B cell (primary cell): ENCODE measurements around the gene LRP1. TPM values are rescaled to one million over a fixed set of nuclear protein-coding genes. Genes with fewer than 3 reads are reported as not detected.

Source experiments
- ATAC-seq: fragments of 200-7000 bp; cut with Tn5 transposase; one replicate; pipeline ENCODE4 v1.10.0; 2021; ENCODE audit warnings: low read depth, mild to moderate bottlenecking, moderate number of reproducible peaks, moderate library complexity
- CTCF ChIA-PET: fragments of 350-600 bp; sonication (Branson Sonifier 250); formaldehyde crosslinking; loops from one replicate; lab custom pipeline; 2021; ENCODE audit warnings: antibody characterized with exemption, inconsistent platforms; lab: Charles Lee
- POLR2A ChIA-PET: fragments of 350-600 bp; sonication (Branson Sonifier 250); formaldehyde crosslinking; loops from one replicate; lab custom pipeline; 2021; ENCODE audit warnings: antibody characterized with exemption; lab: Charles Lee
- DNase-seq: peaks from one replicate; pipeline ENCODE4 v3.0.0; 2013
- H2AFZ ChIP-seq: 2 replicates; pipeline ENCODE4 v1.6.1; 2012; ENCODE audit warnings: mild to moderate bottlenecking, low read depth, low read length; ENCODE audit not compliant: insufficient read depth, poor library complexity, severe bottlenecking
- H3K27ac ChIP-seq, 2 donors: 1 replicate in 1 of 2; 2 replicates in 1 of 2; pipeline ENCODE4 v1.5.1; 2012 to 2013; ENCODE audit warnings: low read length in 2 of 2, mild to moderate bottlenecking in 2 of 2, moderate library complexity in 1 of 2
- H3K27me3 ChIP-seq, 4 experiments: fragments of 200-600 bp in 1 of 4; sonication (generic) in 1 of 4; replicated peaks in 1 of 4; 1 replicate in 2 of 4; 2 replicates in 2 of 4; pipeline versions ENCODE4 v1.6.1 to v1.7.0; 2013 to 2016; ENCODE audit warnings: low read length in 3 of 4, mild to moderate bottlenecking in 2 of 4, mixed read lengths in 1 of 4, moderate library complexity in 1 of 4; ENCODE audit not compliant: insufficient read depth in 4 of 4, control insufficient read depth in 3 of 4; ENCODE audit errors: control extremely low read depth in 1 of 4
- H3K36me3 ChIP-seq, 2 experiments: replicated peaks in 1 of 2; 1 replicate in 1 of 2; 2 replicates in 1 of 2; pipeline versions ENCODE4 v1.6.1 to v1.7.1; 2013; ENCODE audit warnings: low read length in 1 of 2; ENCODE audit not compliant: insufficient read depth in 2 of 2, control insufficient read depth in 1 of 2; ENCODE audit errors: control extremely low read depth in 1 of 2, extremely low read depth in 1 of 2
- H3K4me1 ChIP-seq, 2 donors: fragments of 200-600 bp in 1 of 2; sonication (generic) in 1 of 2; 1 replicate in 1 of 2; 2 replicates in 1 of 2; pipeline versions ENCODE4 v1.5.1 to v1.6.1; 2013 to 2017; ENCODE audit warnings: low read length in 2 of 2; ENCODE audit not compliant: control insufficient read depth in 2 of 2, insufficient read depth in 2 of 2
- H3K4me2 ChIP-seq: replicated peaks from 2 replicates; pipeline ENCODE3; 2012; ENCODE audit warnings: mild to moderate bottlenecking, low read depth, low read length; ENCODE audit not compliant: poor library complexity, severe bottlenecking
- H3K4me3 ChIP-seq, 5 experiments: fragments of 200-600 bp in 1 of 5; sonication (generic) in 1 of 5; 1 replicate in 3 of 5; 2 replicates in 2 of 5; pipeline versions ENCODE4 v1.5.1 to v1.7.0; 2011 to 2016; ENCODE audit warnings: low read length in 4 of 5, mild to moderate bottlenecking in 4 of 5, low read depth in 2 of 5, control low read depth in 1 of 5, moderate library complexity in 1 of 5; ENCODE audit not compliant: insufficient read depth in 1 of 5; ENCODE audit errors: control extremely low read depth in 1 of 5, extremely low read depth in 1 of 5
- H3K79me2 ChIP-seq: fragments of 200-600 bp; sonication (generic); one replicate; pipeline ENCODE4 v1.6.0; 2016; ENCODE audit warnings: low read length; ENCODE audit not compliant: control insufficient read depth, insufficient read depth
- H3K9ac ChIP-seq: fragments of 200-600 bp; sonication (generic); 2 replicates; pipeline ENCODE4 v1.6.1; 2017; ENCODE audit warnings: mild to moderate bottlenecking, low read length, moderate library complexity
- H3K9me3 ChIP-seq, 3 donors: one replicate each; pipeline versions ENCODE4 v1.6.1 to v1.7.1; 2013; ENCODE audit warnings: low read length in 2 of 3; ENCODE audit not compliant: control insufficient read depth in 2 of 3, insufficient read depth in 1 of 3; ENCODE audit errors: control extremely low read depth in 1 of 3
- H4K20me1 ChIP-seq: 2 replicates; pipeline ENCODE4 v1.6.0; 2012; ENCODE audit warnings: mild to moderate bottlenecking, low read length; ENCODE audit not compliant: insufficient read depth, control insufficient read depth, poor library complexity, severe bottlenecking
- H3K27ac Mint-ChIP-seq: one replicate; pipeline ENCODE4 v1.8.0; 2021; ENCODE audit warnings: mixed read lengths
- H3K27me3 Mint-ChIP-seq: one replicate; pipeline ENCODE4 v1.8.0; 2021; ENCODE audit warnings: mixed read lengths
- H3K4me1 Mint-ChIP-seq: one replicate; pipeline ENCODE4 v1.8.0; 2021; ENCODE audit warnings: mixed read lengths
- H3K4me3 Mint-ChIP-seq: one replicate; pipeline ENCODE4 v1.8.0; 2021; ENCODE audit warnings: mixed read lengths
- H3K9me3 Mint-ChIP-seq: one replicate; pipeline ENCODE4 v1.8.0; 2022; ENCODE audit warnings: mixed read lengths; ENCODE audit not compliant: insufficient read depth
- EZH2 ChIP-seq: IDR thresholded peaks from 2 replicates; pipeline ENCODE4 v1.6.1; 2012; ENCODE audit warnings: borderline replicate concordance, low read depth, mild to moderate bottlenecking, moderate library complexity, low read length; ENCODE audit not compliant: insufficient read depth, poor library complexity, severe bottlenecking
- WGBS: methylation state at CpG from one replicate; pipeline ENCODE4 v1.1.5; 2013; ENCODE audit warnings: missing lambda C conversion rate; ENCODE audit not compliant: insufficient coverage; 5-methylcytosine and 5-hydroxymethylcytosine counted together
- intact Hi-C: fragments of 100-400 bp; cut with micrococcal nuclease; formaldehyde crosslinking; loops from one replicate; pipeline ENCODE4 v1.10.0; 2022
- polyA plus RNA-seq: library from polyadenylated mRNA; depleted of rRNA; stranded (reverse); fragments of >200 nt; gene quantifications from 2 replicates; pipeline ENCODE4 v1.2.3, GENCODE V29; 2012
- total RNA-seq, 2 donors: library from RNA; stranded (reverse); fragments of 120-200 nt in 1 of 2; gene quantifications; 1 replicate in 1 of 2; 2 replicates in 1 of 2; pipeline versions ENCODE4 v1.2.3 to v1.2.4, GENCODE V29; 2013 to 2022
- TF ChIP-seq, protein P1 (sequence below): fragments of 200-600 bp; IDR thresholded peaks from one replicate; pipeline ENCODE4 v1.8.0; 2022; ENCODE audit warnings: antibody characterized with exemption, mild to moderate bottlenecking

LRP1 gene
- total and polyA plus RNA-seq, 2 donors (not counting 1 experiment from before 2014, with no cell fraction given): 2.0 to 4.1 TPM

DNA sequence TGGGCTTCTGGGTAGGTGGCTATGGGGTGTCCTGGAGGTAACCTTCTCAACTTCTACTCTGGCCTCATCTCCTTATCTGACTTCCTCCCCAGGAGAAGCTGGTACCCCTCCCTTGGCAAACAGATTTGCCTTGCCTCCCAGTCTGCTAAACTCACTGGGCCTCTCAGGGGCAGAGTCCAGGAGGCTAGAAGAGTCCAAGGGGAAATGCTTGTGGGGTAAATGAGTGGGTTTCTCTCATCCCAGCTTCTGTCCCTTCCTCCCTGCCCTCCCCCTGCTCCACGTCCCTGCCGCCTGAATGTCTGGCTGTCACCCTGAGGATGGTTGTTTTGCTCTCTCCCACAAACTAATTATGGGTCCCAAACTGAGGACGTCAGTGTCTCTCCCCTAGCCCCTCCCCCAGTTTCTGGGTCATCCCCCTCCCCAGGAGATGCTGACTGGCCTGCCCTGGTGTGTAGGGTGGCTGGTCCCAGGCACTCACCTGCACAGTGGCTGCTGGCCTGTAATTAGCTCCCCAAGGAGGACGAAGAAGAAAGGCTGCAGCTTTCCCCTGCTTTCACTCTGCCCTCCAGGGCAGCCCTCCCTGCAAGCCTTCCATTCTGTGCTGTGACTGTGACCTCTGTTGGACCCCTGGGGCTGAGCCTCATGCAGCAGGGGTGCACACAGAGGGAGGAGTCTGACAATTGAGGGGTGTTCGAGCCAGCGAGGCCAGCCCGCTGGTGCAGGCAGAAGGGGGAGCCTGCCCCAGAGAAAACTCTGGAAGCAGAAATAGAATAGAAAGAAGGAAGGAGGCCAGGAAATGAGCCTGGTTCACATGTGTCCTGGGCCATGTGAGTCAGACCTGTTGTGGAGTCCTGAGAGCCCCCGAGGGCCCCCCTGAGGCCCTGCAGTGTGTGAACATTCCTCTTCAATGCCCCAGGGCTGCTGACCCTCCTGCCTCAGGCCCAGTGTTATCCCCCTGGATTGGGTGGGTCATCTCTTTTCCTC lies 19.0 kb downstream of the LRP1 start, which contains the start of gene LRP1-AS:
Gene LRP1-AS (minus strand): TSS at position 659 of the 984 bp plus-strand sequence.
- no peak within 1 kb of the TSS for H3K27ac ChIP-seq
- no peaks in the 10 kb centered on the region for H3K79me2 ChIP-seq
- Mint-ChIP-seq H3K4me1 (no peaks in the 10 kb centered on the region), H3K9me3 (no peaks in the 10 kb centered on the region), H3K27me3 (no peaks in the 10 kb centered on the region), H3K4me3 (no peak within 1 kb of the TSS), H3K27ac (no peak within 1 kb of the TSS)
- no peaks in the 10 kb centered on the region for H4K20me1 ChIP-seq
- no peak within 1 kb of the TSS for H3K4me3 ChIP-seq
- H3K27me3 ChIP-seq: no peaks in the 10 kb centered on the region
- no peaks in the 10 kb centered on the region for H3K4me1 ChIP-seq
- H3K4me2 ChIP-seq: no peak within 1 kb of the TSS
- TF ChIP-seq, protein P1, sequence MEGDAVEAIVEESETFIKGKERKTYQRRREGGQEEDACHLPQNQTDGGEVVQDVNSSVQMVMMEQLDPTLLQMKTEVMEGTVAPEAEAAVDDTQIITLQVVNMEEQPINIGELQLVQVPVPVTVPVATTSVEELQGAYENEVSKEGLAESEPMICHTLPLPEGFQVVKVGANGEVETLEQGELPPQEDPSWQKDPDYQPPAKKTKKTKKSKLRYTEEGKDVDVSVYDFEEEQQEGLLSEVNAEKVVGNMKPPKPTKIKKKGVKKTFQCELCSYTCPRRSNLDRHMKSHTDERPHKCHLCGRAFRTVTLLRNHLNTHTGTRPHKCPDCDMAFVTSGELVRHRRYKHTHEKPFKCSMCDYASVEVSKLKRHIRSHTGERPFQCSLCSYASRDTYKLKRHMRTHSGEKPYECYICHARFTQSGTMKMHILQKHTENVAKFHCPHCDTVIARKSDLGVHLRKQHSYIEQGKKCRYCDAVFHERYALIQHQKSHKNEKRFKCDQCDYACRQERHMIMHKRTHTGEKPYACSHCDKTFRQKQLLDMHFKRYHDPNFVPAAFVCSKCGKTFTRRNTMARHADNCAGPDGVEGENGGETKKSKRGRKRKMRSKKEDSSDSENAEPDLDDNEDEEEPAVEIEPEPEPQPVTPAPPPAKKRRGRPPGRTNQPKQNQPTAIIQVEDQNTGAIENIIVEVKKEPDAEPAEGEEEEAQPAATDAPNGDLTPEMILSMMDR: no peak
- TF ChIP-seq EZH2: no peak
- no peak for ATAC-seq
- H2AFZ ChIP-seq: no peak within 1 kb of the TSS
- WGBS: 68% methylated on average over 6 of the region's 8 CpGs
- ChIA-PET POLR2A (no interaction called here), CTCF (interaction anchor here (0.8 to 1.1 kb wide), 2 partner anchors 23 to 96 kb away, joined by 3 read pairs; no protein-coding TSS in a partner anchor)
- DNase-seq: no peak
- no peaks in the 10 kb centered on the region for H3K36me3 ChIP-seq
- H3K9me3 ChIP-seq: no peaks in the 10 kb centered on the region
- intact Hi-C loops: no loop called here
- no peak within 1 kb of the TSS for H3K9ac ChIP-seq
